ENCODE measurements around the gene GDPD5.

GDPD5 gene

GRCh38 chr11:75487365-75487764 lies 38.4 kb downstream of the GDPD5 start:
- DNase-seq = no peak

GRCh38 chr11:75485742-75486141 lies 40.0 kb downstream of the GDPD5 start:
- DNase-seq = no peak

GRCh38 chr11:75482931-75483469 lies 42.7 kb downstream of the GDPD5 start:
- no peak for DNase-seq

DNA sequence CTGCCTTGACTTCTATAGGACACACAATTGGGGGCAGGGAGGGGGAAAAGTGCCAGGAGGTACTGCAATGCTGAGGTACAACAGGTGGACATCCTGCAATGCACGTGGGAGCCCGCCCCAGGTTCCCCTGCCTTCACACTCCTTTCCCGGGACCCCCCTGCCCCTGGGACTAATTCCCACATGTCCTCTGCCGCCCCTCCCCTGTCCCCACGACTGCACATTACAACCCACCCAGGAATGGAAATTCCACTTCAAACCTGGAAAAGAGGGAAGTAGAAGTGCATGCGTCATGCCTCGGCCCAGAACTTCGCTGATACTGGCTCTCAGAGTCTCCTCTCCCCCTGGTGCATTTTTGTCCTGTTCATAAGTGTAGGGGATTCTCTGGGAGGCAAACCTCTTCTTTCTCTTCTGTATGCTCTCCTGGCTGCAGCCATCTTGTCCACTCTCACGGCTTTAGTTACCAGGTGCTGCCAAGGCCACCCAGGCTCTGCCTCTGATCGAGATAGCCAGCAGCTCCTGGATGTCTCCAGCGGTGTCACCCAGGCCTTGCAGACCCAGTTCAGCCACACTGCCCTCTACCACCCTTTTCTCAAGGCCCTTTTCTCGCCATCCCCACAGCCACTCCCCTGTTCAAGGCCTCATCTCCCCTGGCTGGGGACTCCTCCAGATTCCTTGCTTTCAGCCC lies 43.7 kb downstream of the GDPD5 start:
- no peak for DNase-seq

- no peak for DNase-seq
Observed at GRCh38 chr11:75481223-75481921, 44.4 kb downstream of the GDPD5 start.

DNA sequence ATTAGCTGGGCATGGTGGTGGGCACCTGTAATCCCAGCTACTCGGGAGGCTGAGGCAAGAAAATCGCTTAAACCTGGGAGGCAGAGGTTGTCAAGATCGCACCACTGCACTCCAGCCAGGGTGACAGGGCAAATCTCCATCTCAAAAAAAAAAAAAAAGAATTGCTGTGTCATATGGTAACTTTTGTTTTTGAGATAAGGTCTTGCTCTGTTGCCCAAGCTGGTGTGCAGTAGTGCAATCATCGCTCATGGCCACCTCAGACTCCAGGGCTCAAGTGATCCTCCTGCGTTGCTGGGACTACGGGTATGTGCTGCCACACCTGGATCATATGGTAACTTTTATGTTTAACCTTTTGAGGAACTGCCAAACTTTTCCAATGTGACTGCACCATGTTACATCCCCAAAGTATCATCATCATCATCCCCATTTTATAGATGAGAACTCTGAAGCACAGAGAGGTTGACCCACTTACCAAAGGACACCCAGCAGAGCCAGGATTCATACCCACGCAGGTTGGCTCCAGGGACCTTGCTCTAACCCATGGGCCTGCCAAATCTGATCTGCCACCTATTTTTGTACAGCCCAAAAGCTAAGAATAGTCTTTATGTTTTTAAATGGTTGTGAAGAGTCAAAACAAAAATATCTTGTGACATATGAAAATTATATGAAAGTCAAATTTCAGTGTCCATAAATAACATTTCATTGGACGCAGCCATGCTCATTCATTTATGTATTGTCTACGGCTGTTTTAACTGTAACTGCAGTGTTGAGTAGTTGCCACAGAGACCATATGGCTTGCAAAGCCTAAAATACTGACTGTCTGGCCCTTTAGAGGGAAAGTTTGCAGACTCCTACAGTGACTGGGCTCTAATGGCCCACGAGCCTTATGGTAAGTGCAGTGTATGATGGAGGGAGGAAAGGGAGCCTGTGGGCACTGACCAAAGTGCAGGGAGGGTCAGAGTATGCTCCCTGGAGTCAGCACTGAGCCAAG lies 45.3 kb downstream of the GDPD5 start:
- DNase-seq = no peak

- no peak for DNase-seq
Observed at GRCh38 chr11:75479597-75480145, 46.1 kb downstream of the GDPD5 start.

DNA sequence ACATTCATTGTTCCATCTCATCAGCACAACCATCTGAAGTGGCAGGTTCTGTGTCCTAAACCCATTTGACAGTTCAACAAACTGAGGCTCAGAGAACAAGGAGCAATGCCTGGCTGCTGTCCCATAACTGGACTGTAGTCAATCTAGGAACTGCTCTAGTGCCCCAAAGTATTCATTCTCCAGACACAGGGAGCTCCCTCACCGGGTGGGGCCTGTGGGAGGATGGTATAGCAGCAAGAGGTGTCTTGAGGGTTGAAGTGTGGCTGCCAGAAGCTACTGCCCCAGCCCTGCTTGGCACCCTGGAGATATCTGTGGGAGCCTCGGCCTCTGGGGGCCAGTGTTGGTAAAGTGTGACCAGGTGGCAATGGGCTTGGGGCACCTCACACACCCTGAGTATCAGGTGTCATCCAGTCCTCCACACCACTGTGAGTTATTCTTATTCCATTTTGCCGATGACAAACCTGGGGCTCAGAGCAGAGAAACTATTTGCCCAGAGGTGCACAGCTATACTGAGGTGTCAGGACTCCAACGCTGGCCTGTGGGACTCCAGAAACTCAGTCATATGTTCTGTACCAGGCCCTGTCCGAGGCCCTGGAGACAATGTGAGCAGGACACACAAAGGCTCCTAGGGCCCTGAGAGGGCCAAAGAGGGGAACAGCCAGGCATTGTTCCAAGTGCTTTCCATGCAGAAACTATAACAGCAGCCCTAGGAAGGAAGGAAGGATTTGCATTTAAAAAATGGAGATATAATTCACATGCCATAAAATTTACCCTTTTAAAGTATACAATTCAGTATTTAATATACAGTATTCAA lies 46.8 kb downstream of the GDPD5 start:
- no peak for DNase-seq

GRCh38 chr11:75477614-75477935 lies 48.2 kb downstream of the GDPD5 start:
- DNase-seq = no peak

DNA sequence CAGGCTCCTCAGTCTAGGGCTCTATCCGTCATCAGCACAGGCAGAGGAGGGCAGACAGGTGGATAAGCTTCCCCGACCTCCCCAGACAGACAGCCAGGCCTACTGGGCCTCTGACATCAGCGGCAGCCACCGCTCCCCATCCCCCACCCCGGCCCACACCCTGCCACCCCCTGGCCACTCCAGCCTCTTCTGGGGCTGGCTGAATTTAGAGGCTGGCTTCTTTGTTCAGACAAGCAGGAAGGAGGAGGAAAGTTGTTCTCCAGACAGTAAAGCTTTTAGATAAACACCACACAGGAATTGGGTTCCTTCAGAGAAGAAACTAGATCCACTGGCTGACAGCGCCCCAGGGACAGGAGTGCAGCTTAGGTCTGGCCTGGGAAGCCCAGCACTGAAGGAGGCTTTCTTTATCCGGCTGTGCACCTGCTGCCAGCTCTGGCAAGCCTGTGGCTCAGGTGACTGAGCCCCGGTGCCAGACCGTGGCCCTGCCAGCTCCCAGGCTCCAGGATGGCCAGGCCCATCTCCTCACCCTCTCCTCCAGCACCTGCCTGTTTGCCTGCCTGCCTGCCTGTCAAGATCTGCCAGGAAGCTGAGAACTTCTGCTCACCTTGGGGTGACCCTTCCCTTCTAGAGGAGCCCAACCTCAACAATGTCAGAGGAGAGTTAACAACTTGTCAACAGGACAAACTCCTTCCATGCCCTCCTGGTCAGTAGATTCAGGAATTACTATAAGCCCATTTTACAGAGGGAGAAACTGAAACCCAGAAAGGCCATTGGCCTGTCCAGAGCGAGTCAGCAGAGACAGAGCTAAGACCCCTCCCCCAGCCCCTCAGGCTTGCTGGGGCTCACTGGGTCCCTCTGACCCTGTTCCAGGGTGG lies 48.8 kb downstream of the GDPD5 start:
- no peak for DNase-seq

- no peak for DNase-seq
Observed at GRCh38 chr11:75475767-75476650, 49.7 kb downstream of the GDPD5 start.

GRCh38 chr11:75474878-75475766 lies 50.6 kb downstream of the GDPD5 start:
- no peak for DNase-seq

DNA sequence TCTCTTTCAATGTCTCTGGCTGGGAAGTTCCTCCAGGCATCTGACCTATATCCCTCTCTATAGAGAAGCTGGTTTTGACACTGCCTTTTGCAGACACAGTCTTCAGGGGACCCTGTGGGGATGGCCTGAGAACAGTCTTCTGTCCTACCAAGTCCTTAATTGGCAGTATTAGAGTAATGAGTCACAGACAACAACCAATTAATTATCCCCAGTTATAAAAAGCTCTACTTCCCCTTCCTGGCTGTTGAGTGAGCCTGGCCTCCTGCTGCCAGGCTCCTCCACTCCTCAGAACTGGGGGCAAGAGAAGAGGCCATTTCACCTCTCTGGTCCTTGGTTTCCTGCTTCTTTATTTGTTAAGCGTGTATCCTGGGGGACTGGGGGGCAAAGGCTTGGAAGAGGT lies 51.5 kb downstream of the GDPD5 start:
- DNase-seq = no peak

DNA sequence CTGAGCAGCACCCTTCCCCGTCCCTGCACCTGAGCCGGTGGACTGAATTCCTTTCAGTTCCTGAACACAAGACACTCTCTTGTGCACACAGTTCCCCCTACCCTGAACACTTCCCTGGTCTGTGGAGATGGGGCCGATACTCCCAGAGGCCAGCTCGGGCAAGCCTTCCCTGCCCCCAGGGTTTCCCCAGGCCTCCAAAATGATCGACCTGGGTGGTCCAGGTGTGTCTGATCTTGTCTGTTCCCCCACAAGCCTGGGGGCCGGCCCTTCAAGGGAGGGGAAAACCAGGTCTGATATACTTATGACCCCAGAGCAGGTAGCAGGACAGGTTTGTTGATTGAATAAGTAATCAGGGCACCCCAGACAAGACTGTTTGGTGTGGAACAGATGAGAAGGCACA lies 52.1 kb downstream of the GDPD5 start:
- DNase-seq = no peak

- DNase-seq = no peak
Observed at GRCh38 chr11:75472081-75472732, 53.5 kb downstream of the GDPD5 start.

GRCh38 chr11:75471176-75471973 lies 54.4 kb downstream of the GDPD5 start:
- no peak for DNase-seq

- DNase-seq = no peak
Observed at GRCh38 chr11:75470476-75471080, 55.2 kb downstream of the GDPD5 start.

Data from SHP77 treated with DMSO at 0.1 percent for 48 hours (cell line).